H1 (cell line): ENCODE results near the gene PKP1. TPM values are rescaled to one million over a fixed set of nuclear protein-coding genes. Genes with fewer than 3 reads are reported as not detected.

ENCODE experiments used
- CTBP2 ChIP-seq: IDR thresholded peaks from 2 replicates; pipeline ENCODE4 v1.7.0; 2011; ENCODE audit warnings: borderline replicate concordance, mild to moderate bottlenecking, moderate library complexity, mixed read lengths, low read length; ENCODE audit not compliant: insufficient read depth, insufficient read length
- EP300 ChIP-seq, 2 experiments: IDR thresholded peaks; 1 replicate in 1 of 2; 2 replicates in 1 of 2; pipeline ENCODE4 v1.6.1; 2011 to 2012; ENCODE audit warnings: low read depth in 2 of 2, low read length in 2 of 2, mild to moderate bottlenecking in 2 of 2, borderline replicate concordance in 1 of 2, inconsistent platforms in 1 of 2, moderate library complexity in 1 of 2
- KDM5A ChIP-seq: fragments of 200-600 bp; IDR thresholded peaks from 2 replicates; pipeline ENCODE4 v1.7.1; 2012; ENCODE audit warnings: mild to moderate bottlenecking, low read length, inconsistent platforms, mixed read lengths
- TCF12 ChIP-seq: IDR thresholded peaks from 2 replicates; pipeline ENCODE4 v1.6.1; 2011; ENCODE audit warnings: low read depth, mild to moderate bottlenecking, low read length
- polyA plus RNA-seq, 7 experiments: library from polyadenylated mRNA; depleted of rRNA in 3 of 7; stranded (reverse) in 5 of 7; unstranded in 2 of 7; fragments of >200 nt in 5 of 7; fragments of 200-250 nt in 2 of 7; gene quantifications; 1 replicate in 5 of 7; 2 replicates in 1 of 7; 4 replicates in 1 of 7; pipeline versions ENCODE4 v1.2.1 to v1.2.3, GENCODE V29; 2011 to 2013; ENCODE audit warnings: missing spikeins in 2 of 7, mixed read lengths in 2 of 7
- total RNA-seq: library from RNA; stranded (reverse); fragmentation: NEBNext Ultra II Directional; extraction: Animal tissue kit (Norgen Biotek cat#: 25700); gene quantifications from 2 replicates; pipeline ENCODE4 v1.2.1, GENCODE V29; 2021
- TF ChIP-seq, protein P1 (sequence below), 3 experiments: IDR thresholded peaks; 1 replicate in 2 of 3; 2 replicates in 1 of 3; pipeline versions ENCODE4 v1.5.1 to v1.6.1; 2011; ENCODE audit warnings: low read length in 3 of 3, mild to moderate bottlenecking in 3 of 3, inconsistent platforms in 2 of 3, low read depth in 1 of 3, moderate library complexity in 1 of 3; ENCODE audit not compliant: insufficient read depth in 1 of 3; ENCODE audit errors: control extremely low read depth in 1 of 3
- TF ChIP-seq, protein P2 (sequence below): IDR thresholded peaks from 2 replicates; pipeline ENCODE4 v1.6.1; 2012; ENCODE audit warnings: inconsistent platforms

Gene PKP1
- total and polyA plus RNA-seq, 2 of the 8 experiments (the other 6 are each of a cell fraction or from before 2014, with no cell fraction given), result 0.21 to 0.95 TPM

DNA sequence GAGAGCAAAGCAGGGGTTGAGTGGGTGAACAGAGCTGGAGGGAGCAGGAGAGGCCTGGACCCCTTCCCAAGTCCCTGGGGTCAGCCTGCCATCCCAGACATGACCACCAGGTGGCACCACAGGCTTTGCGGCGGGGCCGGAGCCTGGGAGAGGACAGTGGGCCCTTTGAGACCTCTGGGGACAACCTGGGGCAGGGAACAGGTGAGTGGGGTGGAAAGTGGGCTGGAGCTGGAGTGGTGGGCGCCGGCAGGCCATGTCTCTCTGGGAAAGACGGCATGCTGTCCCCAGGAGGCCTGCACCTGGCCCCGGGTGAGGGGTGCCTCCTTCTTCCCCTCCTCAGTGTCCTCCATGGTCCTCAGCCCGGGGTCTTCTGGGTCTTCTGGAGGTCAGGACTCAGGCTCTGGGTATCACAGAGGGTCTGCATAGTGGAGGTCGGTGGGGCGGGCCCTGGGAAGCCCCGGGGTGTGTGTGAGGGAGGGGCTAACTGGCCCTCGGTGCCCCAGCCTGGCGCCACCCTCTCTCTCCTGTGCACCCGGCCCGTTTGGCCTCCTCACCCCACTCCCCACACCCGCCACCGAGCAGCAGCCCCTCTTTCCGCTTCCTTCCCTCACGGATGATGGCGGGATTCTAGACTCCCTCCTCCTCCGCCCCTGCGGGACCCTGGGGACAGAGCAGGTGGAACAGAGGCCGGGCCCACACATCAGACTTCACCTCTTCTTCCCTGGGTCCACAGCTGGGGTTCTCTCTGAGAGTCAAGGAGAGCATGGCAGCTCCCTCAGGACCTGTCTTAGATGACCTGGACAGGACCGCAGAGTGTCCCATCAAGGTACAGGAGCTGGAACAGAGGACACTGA is 28.5 kb upstream of the PKP1 start (continued):
- TF ChIP-seq, protein P1, sequence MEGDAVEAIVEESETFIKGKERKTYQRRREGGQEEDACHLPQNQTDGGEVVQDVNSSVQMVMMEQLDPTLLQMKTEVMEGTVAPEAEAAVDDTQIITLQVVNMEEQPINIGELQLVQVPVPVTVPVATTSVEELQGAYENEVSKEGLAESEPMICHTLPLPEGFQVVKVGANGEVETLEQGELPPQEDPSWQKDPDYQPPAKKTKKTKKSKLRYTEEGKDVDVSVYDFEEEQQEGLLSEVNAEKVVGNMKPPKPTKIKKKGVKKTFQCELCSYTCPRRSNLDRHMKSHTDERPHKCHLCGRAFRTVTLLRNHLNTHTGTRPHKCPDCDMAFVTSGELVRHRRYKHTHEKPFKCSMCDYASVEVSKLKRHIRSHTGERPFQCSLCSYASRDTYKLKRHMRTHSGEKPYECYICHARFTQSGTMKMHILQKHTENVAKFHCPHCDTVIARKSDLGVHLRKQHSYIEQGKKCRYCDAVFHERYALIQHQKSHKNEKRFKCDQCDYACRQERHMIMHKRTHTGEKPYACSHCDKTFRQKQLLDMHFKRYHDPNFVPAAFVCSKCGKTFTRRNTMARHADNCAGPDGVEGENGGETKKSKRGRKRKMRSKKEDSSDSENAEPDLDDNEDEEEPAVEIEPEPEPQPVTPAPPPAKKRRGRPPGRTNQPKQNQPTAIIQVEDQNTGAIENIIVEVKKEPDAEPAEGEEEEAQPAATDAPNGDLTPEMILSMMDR (IDR thresholded peaks at IDR 0.05; ENCODE audit: control extremely low read depth in 1 of 3, insufficient read depth in 1 of 3, low read depth in 1 of 3, low read length in 3 of 3), result peak; percentile 97 to 98 (median 97)
- TF ChIP-seq EP300 (IDR thresholded peaks at IDR 0.05; ENCODE audit: borderline replicate concordance in 1 of 2, low read depth in 2 of 2, low read length in 2 of 2) (no peak), CTBP2 (no peak), TCF12 (no peak), KDM5A (no peak)
- TF ChIP-seq, protein P2, sequence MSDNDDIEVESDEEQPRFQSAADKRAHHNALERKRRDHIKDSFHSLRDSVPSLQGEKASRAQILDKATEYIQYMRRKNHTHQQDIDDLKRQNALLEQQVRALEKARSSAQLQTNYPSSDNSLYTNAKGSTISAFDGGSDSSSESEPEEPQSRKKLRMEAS, result 0 out of 2 replicates have a peak, but pooled peaks have one; percentile 41
